Measurements from ENCODE around the gene ACOX2. TPM values are rescaled to one million over a fixed set of nuclear protein-coding genes. Genes with fewer than 3 reads are reported as not detected.

ACOX2 gene
- polyA plus RNA-seq, 2 of the 4 experiments (the other 2 are of a cell fraction): 4.8 to 23.2 TPM

GRCh38 chr3:58507356-58508078 is 29.5 kb downstream of the ACOX2 start:
- ATAC-seq (no peak), FAIRE-seq (no peak), DNase-seq (ENCODE audit: low read depth in 1 of 2, low spot score in 1 of 2) (no peak)
- 82% methylated on average over 2 of the region's 2 CpGs for whole genome bisulfite sequencing (ENCODE audit: missing lambda C conversion rate)
- no peak for TF ChIP-seq TP53 (CRISPR knock-in tag; IDR thresholded peaks at IDR 0.05)
- no peak for TF ChIP-seq HOXA7 (CRISPR knock-in tag; IDR thresholded peaks at IDR 0.05)
- TF ChIP-seq ZC3H11A (IDR thresholded peaks at IDR 0.05): no peak
- ChIA-PET POLR2A (no interaction called here), CTCF (no interaction called here)
- no peaks in the 10 kb centered on the region for H3K9me3 ChIP-seq
- no peak overlapping the region for H3K27ac ChIP-seq
- H3K4me3 ChIP-seq: no peak overlapping the region
- H3K4me2 ChIP-seq: no peak overlapping the region
- H3K4me1 ChIP-seq: no peaks in the 10 kb centered on the region

- no peak for FAIRE-seq
- ChIA-PET POLR2A (no interaction called here), CTCF (no interaction called here)
Observed at GRCh38 chr3:58502872-58503271, 34.1 kb downstream of the ACOX2 start.

GRCh38 chr3:58497097-58497496 is 39.9 kb downstream of the ACOX2 start:
- FAIRE-seq (no peak), DNase-seq (ENCODE audit: low read depth in 1 of 2, low spot score in 1 of 2) (no peak), ATAC-seq (no peak)
- no peak overlapping the region for H3K4me3 ChIP-seq
- no peaks in the 10 kb centered on the region for H3K9me3 ChIP-seq
- 0 out of 3 replicates have a peak overlapping the region, but pooled peaks have one; percentile 5 for H3K4me2 ChIP-seq
- WGBS (ENCODE audit: missing lambda C conversion rate): 14% methylated on average over 1 of the region's 1 CpG
- H3K4me1 ChIP-seq: peaks cover 32% of the 10 kb centered on the region
- CTCF ChIA-PET: interaction anchor here (0.6 kb wide), 1 partner anchor 34 kb away, joined by 3 read pairs; no protein-coding TSS in a partner anchor
- no peak for TF ChIP-seq POLR2A (IDR thresholded peaks at IDR 0.05; ENCODE audit: low read length)
- TF ChIP-seq USF2 (IDR thresholded peaks at IDR 0.05): no peak
- no peak for TF ChIP-seq BHLHE40 (IDR thresholded peaks at IDR 0.05; ENCODE audit: low read depth, low read length)
- no peak for TF ChIP-seq NPAS2 (CRISPR knock-in tag; IDR thresholded peaks at IDR 0.05; ENCODE audit: borderline replicate concordance)
- TF ChIP-seq BCL3 (IDR thresholded peaks at IDR 0.05): no peak
- POLR2A ChIA-PET: no interaction called here
- no peak overlapping the region; a peak in 1 of 6 replicates for H3K27ac ChIP-seq

More at GRCh38 chr3:58502872-58503271, 34.1 kb downstream of the ACOX2 start:
- H3K9me3 ChIP-seq: no peaks in the 10 kb centered on the region
- DNase-seq (ENCODE audit: low read depth in 1 of 2, low spot score in 1 of 2) (no peak), ATAC-seq (no peak)
- no peaks in the 10 kb centered on the region for H3K4me1 ChIP-seq
- 65% methylated on average over 1 of the region's 1 CpG for WGBS (ENCODE audit: missing lambda C conversion rate)
- H3K4me3 ChIP-seq: no peak overlapping the region
- H3K4me2 ChIP-seq: no peak overlapping the region
- TF ChIP-seq FOXS1 (CRISPR knock-in tag; IDR thresholded peaks at IDR 0.05) (no peak), JUN (IDR thresholded peaks at IDR 0.05) (no peak), CTCF (IDR thresholded peaks at IDR 0.05) (no peak), CBX8 (IDR thresholded peaks at IDR 0.05) (no peak), PHF8 (IDR thresholded peaks at IDR 0.05; ENCODE audit: borderline replicate concordance, low read depth) (no peak), ZFP36 (IDR thresholded peaks at IDR 0.05; ENCODE audit: borderline replicate concordance, partially characterized antibody) (no peak), CEBPB (IDR thresholded peaks at IDR 0.05) (no peak), SMC3 (IDR thresholded peaks at IDR 0.05) (no peak), HEYL (CRISPR knock-in tag; IDR thresholded peaks at IDR 0.05) (no peak)
- no peak overlapping the region for H3K27ac ChIP-seq
